Muscle of back (tissue), 13 donors: ENCODE data around the gene HNRNPA1. TPM values are rescaled to one million over a fixed set of nuclear protein-coding genes. Genes with fewer than 3 reads are reported as not detected.

Source experiments
- DNase-seq, 3 donors: peaks; one replicate each; pipeline versions ENCODE4 v3.0.0 to v3.0.0-alpha.2; 2013
- long read RNA-seq, 9 donors: transcript quantifications; one replicate each; lab custom pipeline, GENCODE V29; 2026
- polyA plus RNA-seq, 10 donors: library from polyadenylated mRNA; unstranded; fragments of 120-200 nt; gene quantifications; one replicate each; pipeline ENCODE4 v1.2.1, GENCODE V29; 2013; ENCODE audit not compliant: insufficient read length in 10 of 10

Gene HNRNPA1
- 1,000 to 10,000 TPM; 1,530 to 2,702 (median 1,962) TPM for polyA plus RNA-seq
- long read RNA-seq, donor 1, full-length matches to known transcripts = 506 of 759 reads
- long read RNA-seq, donor 1, partial matches to known transcripts = 215 of 759 reads
- long read RNA-seq, donor 1, other reads (novel, unspliced or antisense) = 38 of 759 reads
- long read RNA-seq, donor 2, full-length matches to known transcripts = 308 of 613 reads
- long read RNA-seq, donor 2, partial matches to known transcripts = 273 of 613 reads
- long read RNA-seq, donor 2, other reads (novel, unspliced or antisense) = 32 of 613 reads
- long read RNA-seq, donor 3, full-length matches to known transcripts = 2 of 2 reads
- long read RNA-seq, donor 3, partial matches to known transcripts = 0 of 2 reads
- long read RNA-seq, donor 3, other reads (novel, unspliced or antisense) = 0 of 2 reads
- long read RNA-seq, donor 4, full-length matches to known transcripts = 364 of 538 reads
- long read RNA-seq, donor 4, partial matches to known transcripts = 157 of 538 reads
- long read RNA-seq, donor 4, other reads (novel, unspliced or antisense) = 17 of 538 reads
- long read RNA-seq, donor 5, full-length matches to known transcripts = 570 of 1,048 reads
- long read RNA-seq, donor 5, partial matches to known transcripts = 409 of 1,048 reads
- long read RNA-seq, donor 5, other reads (novel, unspliced or antisense) = 69 of 1,048 reads
- long read RNA-seq, donor 6, full-length matches to known transcripts = 538 of 849 reads
- long read RNA-seq, donor 6, partial matches to known transcripts = 278 of 849 reads
- long read RNA-seq, donor 6, other reads (novel, unspliced or antisense) = 33 of 849 reads
- long read RNA-seq, donor 7, full-length matches to known transcripts = 439 of 666 reads
- long read RNA-seq, donor 7, partial matches to known transcripts = 208 of 666 reads
- long read RNA-seq, donor 7, other reads (novel, unspliced or antisense) = 19 of 666 reads
- long read RNA-seq, donor 8, full-length matches to known transcripts = 402 of 943 reads
- long read RNA-seq, donor 8, partial matches to known transcripts = 505 of 943 reads
- long read RNA-seq, donor 8, other reads (novel, unspliced or antisense) = 36 of 943 reads
- long read RNA-seq, donor 9, full-length matches to known transcripts = 66 of 124 reads
- long read RNA-seq, donor 9, partial matches to known transcripts = 58 of 124 reads
- long read RNA-seq, donor 9, other reads (novel, unspliced or antisense) = 0 of 124 reads

DNA sequence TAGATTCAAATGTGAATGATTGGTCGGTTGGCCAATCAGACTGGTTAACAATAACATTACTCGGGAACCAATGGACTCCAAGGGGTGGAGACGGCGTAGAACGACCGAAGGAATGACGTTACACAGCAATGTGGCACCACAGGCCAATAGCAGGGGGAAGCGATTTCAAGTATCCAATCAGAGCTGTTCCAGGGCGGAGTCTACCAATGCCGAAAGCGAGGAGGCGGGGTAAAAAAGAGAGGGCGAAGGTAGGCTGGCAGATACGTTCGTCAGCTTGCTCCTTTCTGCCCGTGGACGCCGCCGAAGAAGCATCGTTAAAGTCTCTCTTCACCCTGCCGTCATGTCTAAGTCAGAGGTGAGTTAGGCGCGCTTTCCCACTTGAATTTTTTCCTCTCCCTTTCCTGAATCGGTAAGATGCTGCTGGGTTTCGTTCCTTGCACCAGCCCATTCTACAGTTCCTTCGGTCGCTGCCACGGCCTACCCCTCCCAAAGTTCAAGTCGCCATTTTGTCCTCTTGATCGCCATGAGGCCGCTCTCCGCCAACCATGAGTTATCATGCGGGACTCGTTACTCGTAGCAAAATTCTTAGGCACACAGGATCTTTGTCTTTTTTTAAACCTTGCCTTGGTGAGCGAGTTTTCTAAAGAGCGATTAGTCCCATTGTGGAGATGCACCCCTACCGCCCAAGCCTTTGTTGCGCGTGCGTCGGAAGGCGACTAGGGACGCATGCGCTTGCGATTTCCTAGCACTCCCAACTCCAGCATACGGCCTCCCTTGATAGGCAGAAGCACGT lies at the start of gene HNRNPA1:
Gene HNRNPA1, plus strand, starts transcription at position 259 of the 793 bp plus-strand sequence. Its CDS starts 82 bp downstream, at position 341.
- peak; percentile 99 to 100 (median 100) for DNase-seq

DNA sequence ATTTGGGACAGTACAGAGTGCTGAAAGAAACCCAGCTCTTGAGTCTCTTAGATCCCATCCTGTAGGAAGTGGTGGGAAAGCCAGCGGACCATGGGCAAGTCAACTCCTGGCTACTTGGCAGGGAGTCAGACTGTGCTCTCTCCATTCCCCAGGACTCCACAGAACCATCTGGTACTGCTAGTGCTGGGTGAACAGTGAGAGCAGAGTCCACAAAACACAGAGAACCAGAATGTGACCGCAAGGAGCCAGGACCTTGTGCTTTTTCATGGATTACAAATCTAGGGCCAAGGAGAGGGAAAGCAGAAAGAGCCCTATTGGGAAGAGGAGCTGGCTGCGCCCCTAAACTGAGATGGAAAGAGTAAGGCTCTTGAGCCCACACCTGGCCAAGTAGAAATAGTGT lies 49.3 kb upstream of the HNRNPA1 start:
- DNase-seq = peak in 1 of 3 donors; percentile 52

DNA sequence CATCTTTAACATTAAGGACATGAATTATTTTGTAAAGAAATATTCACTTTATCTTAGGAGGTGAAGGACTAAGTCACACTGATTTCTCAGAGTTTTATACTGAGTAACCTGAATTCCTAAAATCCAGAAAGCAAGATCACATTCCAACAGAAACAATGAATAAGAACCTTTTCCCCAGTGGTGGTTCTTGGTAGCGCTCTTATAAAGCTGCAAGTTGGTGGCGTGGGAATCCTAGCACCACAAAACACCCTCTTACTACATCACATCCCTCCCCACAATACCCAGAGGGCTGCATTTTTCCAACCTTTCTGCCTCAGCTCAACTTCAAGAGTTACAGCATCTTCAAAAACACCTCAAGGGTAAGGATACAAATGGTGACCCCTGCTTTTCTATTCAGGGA lies 47.7 kb upstream of the HNRNPA1 start:
- no peak for DNase-seq

DNA sequence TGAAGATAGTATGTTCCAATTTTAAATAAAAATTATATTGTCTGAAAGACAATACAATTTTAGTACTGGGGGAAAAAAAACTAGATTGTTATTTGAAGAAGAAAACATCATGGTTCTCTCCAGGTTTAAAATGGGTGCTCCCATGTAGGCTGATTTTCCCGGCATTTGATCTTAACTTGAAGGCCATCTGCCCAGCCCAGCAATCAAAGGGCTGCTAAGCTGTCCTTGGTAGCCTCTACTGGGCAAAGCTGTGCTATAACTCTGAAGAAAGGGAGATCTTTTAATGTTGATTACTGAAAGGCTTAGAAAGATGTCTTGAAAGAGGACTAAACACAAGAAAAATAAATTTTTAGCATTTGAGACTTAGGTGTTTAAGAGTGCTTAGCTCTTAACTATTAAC lies 42.0 kb upstream of the HNRNPA1 start:
- no peak for DNase-seq

DNA sequence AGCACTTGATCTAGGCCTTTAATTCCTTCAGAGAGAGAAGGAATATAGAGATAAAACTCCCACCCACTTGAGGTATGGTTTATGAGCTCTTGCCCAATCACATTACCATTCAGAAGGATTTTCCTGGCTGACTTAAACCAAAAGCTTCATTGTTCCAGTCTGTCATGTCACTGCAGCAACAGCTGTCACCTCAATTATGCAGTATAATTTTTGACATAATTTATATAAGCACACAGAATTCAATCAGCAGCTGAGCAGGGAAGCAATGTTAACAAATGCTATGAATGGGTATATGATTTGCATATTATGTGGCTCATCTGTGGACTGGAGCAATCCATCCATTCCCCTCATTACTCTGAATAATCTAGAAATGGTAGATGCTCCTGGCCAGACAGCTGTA lies 40.9 kb upstream of the HNRNPA1 start:
- DNase-seq = no peak

DNA sequence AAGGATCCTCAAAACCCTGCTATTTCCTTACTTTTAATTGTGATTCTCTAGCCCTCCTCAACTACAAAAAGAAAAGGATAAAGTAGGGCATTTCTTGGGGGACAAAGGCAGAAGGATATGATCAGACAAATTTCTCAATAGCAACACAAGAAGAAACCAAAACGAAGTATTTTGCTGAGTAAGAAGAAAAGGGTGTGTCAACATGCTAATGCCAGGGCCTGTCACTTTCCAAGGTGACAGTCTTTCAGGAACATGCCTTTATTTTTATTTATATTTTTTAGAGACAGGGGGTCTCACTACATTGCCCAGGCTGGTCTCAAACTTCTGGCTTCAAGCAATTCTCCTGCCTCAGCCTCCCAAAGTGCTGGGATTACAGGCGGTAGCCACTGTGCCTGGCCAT lies 40.4 kb upstream of the HNRNPA1 start:
- no peak for DNase-seq

DNA sequence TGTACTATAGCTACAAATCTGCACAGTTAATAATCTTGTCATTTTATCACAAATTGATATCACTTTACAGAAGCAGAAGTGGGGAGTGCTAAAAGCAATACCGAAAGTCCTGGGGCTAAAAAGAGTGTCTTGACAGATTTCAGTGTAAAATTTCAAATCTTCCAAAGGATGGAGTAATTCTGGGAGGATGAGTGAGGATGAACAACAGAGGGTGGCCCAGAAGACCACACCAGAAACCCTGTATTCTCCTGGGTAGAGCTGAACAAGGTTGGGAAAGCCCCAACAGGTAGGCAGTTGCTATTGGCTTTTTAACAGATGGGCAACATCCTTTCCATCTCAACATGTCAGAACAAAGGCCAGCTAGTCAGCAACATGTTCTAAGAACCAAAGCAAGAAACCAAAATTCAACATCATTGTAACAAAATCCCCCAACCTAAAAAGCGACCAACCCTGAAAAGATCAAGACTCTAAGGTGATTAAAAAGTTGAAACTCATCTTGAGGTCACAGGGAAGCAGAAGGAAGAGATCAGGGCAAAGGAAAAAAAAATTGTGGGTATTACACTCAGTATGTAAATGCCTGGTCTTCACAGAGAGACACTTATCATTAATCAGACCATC lies 39.4 kb upstream of the HNRNPA1 start:
- no peak for DNase-seq

GRCh38 chr12:54246011-54246641 lies 34.4 kb upstream of the HNRNPA1 start:
- DNase-seq = no peak

- no peak for DNase-seq
These were observed 31.0 kb upstream of the HNRNPA1 start for GRCh38 chr12:54249489-54249888.

DNA sequence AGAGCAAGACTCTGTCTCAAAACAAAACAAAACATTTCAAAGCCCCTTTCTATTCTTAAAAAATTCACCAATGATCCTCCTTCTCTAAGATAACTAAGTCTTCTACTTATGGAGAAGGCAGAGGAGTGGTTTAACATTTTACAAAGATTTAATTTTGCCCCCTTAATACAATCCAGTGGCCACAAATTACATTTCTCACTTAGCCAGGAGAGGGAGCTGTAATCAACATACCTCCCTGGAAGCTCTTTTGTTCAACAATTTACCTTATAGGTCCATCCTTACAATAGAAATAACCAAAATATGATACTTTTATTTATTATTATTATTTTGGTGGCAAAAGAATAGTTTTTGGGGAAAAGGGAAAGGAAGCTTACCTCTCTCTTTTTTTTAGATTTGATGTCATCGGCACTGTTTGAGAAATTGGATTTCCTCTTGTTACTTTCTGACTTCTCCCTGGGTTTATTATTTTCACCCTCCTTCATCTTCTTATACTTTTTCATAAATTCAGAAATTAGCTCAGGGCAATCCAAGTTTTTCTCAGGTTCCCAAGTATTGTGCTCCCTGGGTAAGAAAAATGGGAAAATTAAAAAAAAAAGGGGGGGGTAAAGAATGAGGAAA lies 28.8 kb upstream of the HNRNPA1 start:
- DNase-seq = peak in 1 of 3 donors; percentile 50

- no peak for DNase-seq
These were observed 27.3 kb upstream of the HNRNPA1 start for GRCh38 chr12:54253240-54253639.

DNA sequence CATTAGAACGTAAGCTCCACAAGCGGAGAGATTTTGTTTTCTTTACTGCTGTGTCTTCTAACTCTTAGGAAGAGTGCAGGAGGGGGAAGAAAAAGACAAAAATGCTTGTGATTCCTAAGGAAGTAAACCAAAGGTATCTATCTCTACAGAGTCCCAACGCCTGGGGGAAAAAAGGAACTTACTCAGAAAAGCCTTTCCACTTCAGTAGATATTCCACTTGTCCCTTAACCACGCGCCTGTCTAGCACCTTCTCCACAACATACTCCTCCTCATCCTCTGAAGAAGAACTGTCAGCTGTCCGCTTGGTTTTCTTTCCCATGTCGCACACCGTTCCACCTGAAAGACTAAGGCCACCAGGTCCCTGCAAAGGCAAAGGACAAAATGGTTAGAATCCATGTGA lies 23.2 kb upstream of the HNRNPA1 start:
- DNase-seq = no peak

- DNase-seq = peak in 1 of 3 donors; percentile 52
These were observed 22.3 kb upstream of the HNRNPA1 start for GRCh38 chr12:54258201-54258681.

DNA sequence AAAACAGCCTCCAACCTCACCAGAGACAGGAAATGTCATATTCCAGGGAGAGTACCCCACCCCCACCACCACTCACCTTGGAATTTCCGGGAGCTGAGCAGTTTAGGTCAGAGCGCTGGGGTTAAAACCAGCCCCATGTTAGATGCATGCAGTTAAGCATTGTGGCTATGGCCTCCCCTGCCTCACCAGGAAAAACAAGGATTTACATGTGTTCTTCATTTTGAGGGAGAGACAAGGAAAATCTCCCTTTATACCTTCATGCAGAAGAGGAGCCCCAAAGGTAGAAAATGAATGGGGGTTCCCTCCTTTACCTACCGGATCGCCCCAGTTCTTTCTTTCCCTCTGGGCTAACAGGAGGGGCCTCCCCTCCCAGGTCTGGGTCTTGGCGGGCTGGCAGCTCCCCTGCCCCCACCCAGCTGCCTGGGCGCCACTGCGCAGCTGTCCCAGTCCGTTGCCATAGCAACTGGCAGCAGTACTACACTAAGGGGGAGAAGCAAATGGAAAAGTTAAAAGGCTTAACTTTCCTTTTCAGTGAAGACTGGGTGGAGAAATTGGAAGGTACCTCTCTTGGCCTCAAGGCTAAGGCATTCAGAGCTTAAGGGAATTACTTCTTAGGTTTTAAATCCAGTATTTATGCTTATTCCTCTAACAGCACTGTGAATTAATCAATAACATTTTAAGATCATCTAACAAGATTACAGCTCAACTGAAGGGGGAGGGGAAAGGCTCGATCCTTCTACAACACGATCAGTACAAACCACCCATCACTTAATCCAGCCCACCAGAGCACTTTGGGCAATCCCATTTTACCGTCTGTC lies 21.1 kb upstream of the HNRNPA1 start:
- peak; percentile 92 to 97 (median 95) for DNase-seq

DNA sequence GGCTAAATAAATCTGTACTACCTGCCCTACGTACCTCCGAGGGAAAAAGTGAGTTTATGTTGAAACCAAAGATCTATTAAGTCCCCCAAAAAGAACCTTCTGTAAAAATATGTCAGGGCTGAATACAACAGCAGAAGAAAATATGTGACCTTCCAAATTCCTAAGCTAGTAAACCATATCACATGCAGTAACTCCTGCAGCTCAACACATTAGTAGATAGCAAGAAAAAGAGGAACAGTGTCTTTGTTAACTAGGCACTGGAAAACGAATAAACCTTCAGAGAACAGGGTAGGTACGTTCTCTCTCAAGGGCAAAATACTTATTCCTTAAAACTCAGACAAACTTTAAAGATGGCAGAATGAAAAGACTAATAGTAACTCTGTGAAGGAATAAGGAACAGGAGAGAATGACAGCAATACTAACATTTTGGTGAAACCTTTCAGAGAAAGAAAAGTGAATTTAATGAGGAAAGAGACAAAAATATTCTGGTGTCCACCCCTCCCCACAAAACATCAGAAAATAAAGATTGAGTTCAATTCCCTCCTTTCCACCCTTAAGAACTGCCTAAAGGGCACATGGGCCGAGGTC lies 18.6 kb upstream of the HNRNPA1 start:
- no peak for DNase-seq

GRCh38 chr12:54262403-54262925 lies 18.1 kb upstream of the HNRNPA1 start:
- DNase-seq = no peak

- DNase-seq = no peak
These were observed 15.1 kb upstream of the HNRNPA1 start for GRCh38 chr12:54265364-54265812.

GRCh38 chr12:54266852-54267251 lies 13.7 kb upstream of the HNRNPA1 start:
- peak in 1 of 3 donors; percentile 46 for DNase-seq
